Body of pancreas (tissue), 4 donors: Measurements from ENCODE around the gene PEA15. TPM values are rescaled to one million over a fixed set of nuclear protein-coding genes. Genes with fewer than 3 reads are reported as not detected.

ENCODE experiments used
- ATAC-seq: fragments of 150-250 bp; one replicate; pipeline ENCODE4 v1.9.1; 2016
- DNase-seq, 4 donors: peaks; one replicate each; pipeline ENCODE4 v3.0.0-alpha.2; 2019
- H3K27ac ChIP-seq, 4 donors: fragments of 200-600 bp; sonication (generic); 1 replicate in 3 of 4; 2 replicates in 1 of 4; pipeline versions ENCODE4 v1.5.1 to v1.6.1; 2016 to 2019; ENCODE audit warnings: mild to moderate bottlenecking in 1 of 4, mixed read lengths in 1 of 4, moderate library complexity in 1 of 4
- H3K27me3 ChIP-seq, 2 donors: fragments of 200-600 bp; sonication (generic); one replicate each; pipeline ENCODE4 v1.6.0; 2016; ENCODE audit warnings: mild to moderate bottlenecking in 1 of 2
- H3K36me3 ChIP-seq, 2 donors: fragments of 200-600 bp; sonication (generic); replicated peaks in 1 of 2; 2 replicates each; pipeline ENCODE4 v1.5.1; 2016; ENCODE audit warnings: low read depth in 2 of 2; ENCODE audit not compliant: insufficient read depth in 1 of 2
- H3K4me1 ChIP-seq: fragments of 200-600 bp; sonication (generic); one replicate; pipeline ENCODE4 v1.6.0; 2016
- H3K4me3 ChIP-seq, 2 donors: fragments of 200-600 bp; sonication (generic); 1 replicate in 1 of 2; 2 replicates in 1 of 2; pipeline ENCODE4 v1.5.1; 2016 to 2019
- H3K9me3 ChIP-seq, 3 donors: fragments of 200-600 bp; sonication (generic); 1 replicate in 2 of 3; 2 replicates in 1 of 3; pipeline ENCODE4 v1.5.1; 2016
- CTCF ChIP-seq, 7 experiments: fragments of 450-650 bp in 4 of 7; fragments of 200-600 bp in 3 of 7; sonication (generic) in 3 of 7; IDR thresholded peaks; one replicate each; pipeline ENCODE4 v1.5.1; 2016 to 2019; ENCODE audit warnings: antibody characterized with exemption in 7 of 7
- POLR2A ChIP-seq, 3 donors: fragments of 450-650 bp; IDR thresholded peaks; one replicate each; pipeline ENCODE4 v1.6.1; 2016; ENCODE audit warnings: antibody characterized with exemption in 3 of 3, mild to moderate bottlenecking in 2 of 3
- WGBS, 2 donors: methylation state at CpG; one replicate each; pipeline ENCODE4 v1.1.5; 2017; 5-methylcytosine and 5-hydroxymethylcytosine counted together
- intact Hi-C: fragments of 100-400 bp; cut with DNase I; formaldehyde crosslinking; loops from one replicate; pipeline ENCODE4 v1.15.1; 2023
- total RNA-seq, 2 donors: library from RNA; depleted of rRNA; stranded (reverse); fragments of >200 nt; gene quantifications; one replicate each; pipeline ENCODE4 v1.1.0, GENCODE V29; 2016

The PEA15 gene
- total RNA-seq, 2 donors from 2014 or later, result 21.4 to 23.9 TPM

DNA sequence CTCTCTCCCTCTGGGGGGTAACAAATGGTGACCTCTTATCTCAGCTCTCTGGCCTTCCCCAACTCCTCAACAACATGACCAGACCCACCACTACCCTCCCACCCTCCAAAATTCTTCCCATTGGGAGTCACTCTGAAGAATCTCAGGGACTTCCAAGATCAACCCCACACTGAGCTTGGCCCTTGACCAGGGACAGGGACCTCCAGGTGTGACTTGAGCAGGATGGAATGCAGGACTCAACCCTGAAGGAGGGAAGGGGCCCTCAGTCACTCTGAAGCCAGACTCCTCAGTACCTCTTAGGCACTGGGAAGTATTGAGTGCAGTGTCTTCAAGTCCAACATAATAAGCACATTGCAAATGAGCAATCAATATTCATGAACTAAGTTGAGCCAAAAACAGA lies 12.9 kb upstream of the PEA15 start:
- no peak for DNase-seq
- Histone ChIP-seq H3K9me3 (no peaks in the 10 kb centered on the region), H3K4me1 (peaks cover 12% of the 10 kb centered on the region), H3K27me3 (no peaks in the 10 kb centered on the region), H3K36me3 (no peaks in the 10 kb centered on the region), H3K27ac (no peak overlapping the region), H3K4me3 (no peak overlapping the region)
- TF ChIP-seq POLR2A (IDR thresholded peaks at IDR 0.05), result no peak
- no peak for TF ChIP-seq CTCF (IDR thresholded peaks at IDR 0.05)
- ATAC-seq, result no peak
- intact Hi-C loops, result loop anchor here (10.0 kb wide), 2 partner anchors 63 to 103 kb away; no protein-coding TSS in a partner anchor

- Histone ChIP-seq H3K27ac (no peak overlapping the region), H3K4me3 (no peak overlapping the region), H3K4me1 (peaks cover 12% of the 10 kb centered on the region), H3K27me3 (no peaks in the 10 kb centered on the region), H3K9me3 (no peaks in the 10 kb centered on the region), H3K36me3 (no peaks in the 10 kb centered on the region)
- intact Hi-C loops, result loop anchor here (10.0 kb wide), 2 partner anchors 62 to 102 kb away; no protein-coding TSS in a partner anchor
- TF ChIP-seq POLR2A (IDR thresholded peaks at IDR 0.05), result peak in 1 of 3 donors; percentile 16
- peak; percentile 93 to 98 (median 97) for TF ChIP-seq CTCF (IDR thresholded peaks at IDR 0.05)
- DNase-seq (peak; percentile 88 to 91 (median 90)), ATAC-seq (peak; percentile 90)
- WGBS, 2 donors, result 15 to 16% methylated on average over 14 to 16 of the region's 16 CpGs
Measured at GRCh38 chr1:160193091-160193819, 11.9 kb upstream of the PEA15 start.

DNA sequence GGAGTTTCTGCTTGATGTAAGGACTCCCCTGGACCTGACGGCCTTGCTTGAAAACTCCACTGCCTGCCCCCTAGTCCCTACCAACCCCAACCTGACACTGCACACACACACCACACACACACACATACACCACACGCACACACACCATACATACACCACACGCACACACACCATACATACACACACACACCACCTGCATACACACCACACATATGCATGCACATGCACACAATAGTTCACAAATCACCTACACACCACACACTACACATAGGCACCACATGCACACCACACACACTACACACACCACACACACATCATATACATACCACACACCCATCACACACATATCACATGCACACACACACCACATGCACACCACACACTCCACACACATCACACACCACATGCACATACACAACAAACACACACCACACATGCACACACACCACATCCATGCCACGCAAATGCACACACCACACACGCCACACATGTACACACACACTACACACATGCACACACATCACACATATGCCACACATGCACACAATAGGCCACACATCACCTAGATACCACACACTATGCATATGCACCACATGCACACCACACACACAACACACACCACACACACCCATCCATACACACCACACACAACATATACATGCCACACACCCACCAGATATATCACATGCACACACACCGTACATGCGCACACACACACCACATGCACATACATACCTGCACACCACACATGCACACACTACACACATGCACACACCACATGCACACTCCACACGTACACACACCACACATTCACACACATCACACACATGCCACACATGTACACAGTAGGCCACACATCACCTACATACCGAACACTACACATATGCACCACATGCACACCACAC lies 11.1 kb upstream of the PEA15 start:
- intact Hi-C loops, result loop anchor here (10.0 kb wide), 2 partner anchors 61 to 101 kb away; no protein-coding TSS in a partner anchor
- Histone ChIP-seq H3K27me3 (no peaks in the 10 kb centered on the region), H3K27ac (no peak overlapping the region), H3K9me3 (no peaks in the 10 kb centered on the region), H3K4me1 (peaks cover 12% of the 10 kb centered on the region), H3K4me3 (no peak overlapping the region), H3K36me3 (no peaks in the 10 kb centered on the region)
- 76 to 83% methylated on average over 9 of the region's 9 CpGs for WGBS, 2 donors
- ATAC-seq (no peak), DNase-seq (no peak)
- no peak for TF ChIP-seq POLR2A (IDR thresholded peaks at IDR 0.05)
- TF ChIP-seq CTCF (IDR thresholded peaks at IDR 0.05), result no peak

DNA sequence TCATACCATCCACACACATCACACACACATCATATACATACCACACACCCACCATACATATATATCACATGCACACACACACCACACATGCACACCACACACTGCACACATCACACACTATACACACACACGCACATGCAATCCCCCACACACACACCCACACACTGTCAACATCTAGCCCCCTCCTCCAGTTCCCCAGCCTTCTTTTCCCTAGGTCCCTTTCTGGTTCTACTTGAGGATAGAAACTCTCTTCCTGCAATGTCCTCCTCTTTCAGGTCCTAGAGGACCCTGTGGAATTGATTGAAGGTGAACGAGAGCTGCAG lies 10.5 kb upstream of the PEA15 start:
- Histone ChIP-seq H3K27me3 (no peaks in the 10 kb centered on the region), H3K27ac (no peak overlapping the region), H3K4me1 (peaks cover 12% of the 10 kb centered on the region), H3K4me3 (no peak overlapping the region), H3K36me3 (no peaks in the 10 kb centered on the region), H3K9me3 (no peaks in the 10 kb centered on the region)
- intact Hi-C loops, result loop anchor here (10.0 kb wide), 2 partner anchors 60 to 100 kb away; no protein-coding TSS in a partner anchor
- no peak for TF ChIP-seq POLR2A (IDR thresholded peaks at IDR 0.05)
- TF ChIP-seq CTCF (IDR thresholded peaks at IDR 0.05), result no peak
- 44 to 45% methylated on average over 2 of the region's 2 CpGs for WGBS, 2 donors
- DNase-seq (no peak), ATAC-seq (no peak)
